IPS-NIHi11 (cell line): Measurements from ENCODE around the gene IQCM.

Source experiments
- DNase-seq: peaks from one replicate; pipeline ENCODE4 v3.0.0; 2012; ENCODE audit warnings: mixed read lengths, low spot score

The IQCM gene, protein sequence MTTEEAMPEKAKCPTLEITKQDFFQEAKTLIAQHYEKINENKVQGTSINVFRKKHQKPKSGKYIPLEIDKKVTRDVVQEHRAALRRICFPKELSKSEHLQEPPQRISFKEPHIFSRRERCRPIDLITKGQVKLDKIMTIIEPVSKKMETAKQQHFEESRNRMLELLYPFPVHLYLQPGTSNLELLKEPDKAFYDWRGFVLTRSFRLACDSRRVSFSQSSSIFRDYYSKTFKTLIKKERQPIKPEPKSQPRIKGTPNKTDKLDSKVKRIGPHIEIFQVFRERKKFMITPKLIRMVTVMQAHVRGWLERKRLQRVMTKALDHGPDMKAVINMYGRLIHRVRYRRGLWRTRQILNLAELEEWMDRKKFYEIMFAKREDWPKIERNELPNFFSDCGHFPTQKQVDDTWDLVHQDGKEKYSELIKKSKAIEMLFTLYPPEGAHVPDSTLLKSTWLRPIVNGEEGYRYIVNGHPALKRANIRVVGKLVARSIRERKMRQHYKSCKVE

DNA sequence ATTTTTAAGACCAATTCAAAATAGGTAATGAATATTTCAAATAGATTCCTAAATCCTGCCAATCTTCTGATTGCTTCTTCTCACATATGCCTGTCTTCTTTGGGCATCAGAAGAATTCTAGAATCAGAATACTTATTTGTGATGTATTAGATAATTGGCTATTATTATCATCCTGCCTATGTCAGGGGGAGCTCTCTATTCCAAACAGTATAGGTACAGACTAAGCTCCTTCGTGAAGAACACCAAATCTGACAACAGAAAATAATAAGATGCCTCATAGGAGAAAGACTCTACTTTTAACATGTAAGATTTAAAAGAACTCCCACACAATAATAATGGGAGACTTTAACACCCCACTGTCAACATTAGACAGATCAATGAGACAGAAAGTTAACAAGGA, at the start of gene IQCM:
Gene IQCM (minus strand): TSS at position 101 of the 400 bp plus-strand sequence. CDS start 73,152 bp downstream, outside the sequence.
- DNase-seq = no peak

DNA sequence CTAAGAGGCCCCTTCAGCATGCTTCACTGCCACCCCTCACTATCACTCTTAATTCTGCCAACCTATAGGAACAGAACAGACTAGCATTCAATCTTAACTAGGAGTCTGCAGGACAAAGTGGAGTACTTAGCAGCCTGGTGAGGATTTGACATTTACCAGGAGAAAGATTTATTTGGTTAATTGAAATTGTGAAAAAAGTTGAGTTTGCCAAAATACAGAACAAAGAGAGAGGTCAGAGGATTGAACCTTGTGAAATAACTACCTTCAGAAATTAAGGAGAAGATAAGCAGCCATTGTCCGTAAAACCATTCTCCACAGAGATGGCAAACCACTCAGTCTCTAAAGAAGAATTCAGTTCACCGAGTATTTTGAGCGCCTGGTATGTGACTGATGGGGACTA, 41.8 kb upstream of the IQCM start:
- DNase-seq = no peak

DNA sequence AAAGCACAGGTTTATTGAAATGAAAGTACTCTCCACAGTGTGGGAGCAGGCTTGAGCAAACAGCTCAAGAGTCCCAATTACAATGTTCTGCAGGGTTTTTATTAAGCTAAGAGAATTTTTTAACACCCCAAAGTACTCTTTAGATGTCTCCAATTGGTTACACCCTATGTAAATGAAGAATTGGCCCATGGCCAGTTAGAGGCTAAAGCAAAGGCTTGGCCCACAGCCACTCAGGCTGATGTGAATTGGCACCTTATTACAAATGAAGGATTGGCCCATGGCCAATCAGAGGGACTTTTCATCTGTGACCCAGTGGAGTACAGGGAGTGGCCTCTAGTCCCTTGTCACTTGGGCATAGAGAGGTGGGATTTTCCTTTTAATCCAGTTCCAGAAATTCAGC, 30.1 kb upstream of the IQCM start:
- no peak for DNase-seq

DNA sequence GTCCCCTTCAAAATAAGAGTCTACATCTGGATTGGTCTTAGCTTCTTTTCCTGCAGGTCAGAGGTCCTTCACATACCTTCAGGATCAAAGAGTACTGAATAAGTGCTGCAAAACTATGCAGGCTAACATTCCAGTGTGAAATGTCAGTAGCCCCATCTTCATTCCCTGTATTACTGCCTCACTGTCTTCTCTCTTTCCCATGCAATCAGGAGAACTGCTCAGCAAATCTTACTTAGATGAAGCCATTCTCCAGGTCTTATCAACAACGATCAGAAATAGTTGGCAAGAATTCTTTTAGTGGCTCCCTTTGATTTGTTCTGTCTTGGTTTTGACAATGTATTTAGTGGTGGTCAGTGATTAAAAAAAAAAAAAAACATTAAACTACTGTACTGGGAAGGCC, 26.0 kb upstream of the IQCM start:
- DNase-seq = no peak

DNA sequence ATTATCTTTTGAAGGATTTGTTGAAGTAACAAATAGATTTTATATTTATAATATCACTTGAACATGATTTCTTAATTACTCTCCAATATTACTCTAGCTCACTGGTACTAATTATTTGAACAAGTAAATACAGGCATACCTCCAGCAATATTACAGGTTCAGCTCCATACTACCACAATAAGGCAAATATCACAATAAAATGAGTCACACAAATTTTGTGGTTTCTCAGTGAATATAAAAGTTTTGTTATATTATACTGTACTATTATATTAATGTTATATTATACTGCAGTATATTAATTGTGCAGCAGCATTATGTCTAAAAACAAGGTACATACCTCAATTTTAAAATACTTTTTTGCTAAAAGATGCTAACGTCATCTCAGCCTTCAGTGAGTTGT, 22.4 kb upstream of the IQCM start:
- no peak for DNase-seq

DNA sequence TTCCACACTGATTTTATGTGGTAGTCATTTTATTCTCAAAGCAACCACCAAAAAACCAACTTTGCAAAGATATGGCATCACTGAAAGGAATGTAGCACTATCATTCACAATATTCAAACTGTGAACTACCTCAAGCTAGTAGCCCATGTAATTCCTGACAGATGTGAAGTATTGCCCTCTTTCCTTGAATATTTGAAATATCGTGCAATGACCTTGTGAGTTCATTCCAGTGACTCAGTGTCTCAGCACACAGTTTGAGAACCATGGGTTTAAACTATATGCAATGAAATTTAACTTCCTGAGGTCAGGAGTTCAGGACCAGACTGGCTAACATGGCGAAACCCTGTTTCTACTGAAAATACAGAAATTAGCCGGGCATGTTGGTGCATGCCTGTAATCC, 20.9 kb upstream of the IQCM start:
- no peak for DNase-seq

DNA sequence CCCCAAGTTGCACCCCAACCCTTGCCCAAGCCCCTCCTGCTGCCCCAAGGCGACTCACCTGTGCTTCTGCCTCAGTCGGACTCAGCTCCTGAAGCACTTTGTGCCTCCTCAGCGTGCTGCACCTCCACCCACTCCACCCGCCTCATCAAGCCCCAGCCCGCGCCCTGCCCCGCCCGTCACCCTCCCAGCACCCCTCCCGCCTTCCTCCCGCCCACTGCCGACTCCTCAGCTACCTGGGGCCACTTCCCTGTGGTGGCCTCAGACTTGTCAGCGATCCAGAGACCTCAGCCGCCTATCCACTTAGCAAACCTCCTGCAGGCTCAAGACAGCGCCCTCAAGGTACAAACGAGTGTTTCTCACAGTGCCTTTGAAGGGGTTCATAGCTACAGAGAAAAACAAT, 19.6 kb upstream of the IQCM start:
- DNase-seq = no peak

DNA sequence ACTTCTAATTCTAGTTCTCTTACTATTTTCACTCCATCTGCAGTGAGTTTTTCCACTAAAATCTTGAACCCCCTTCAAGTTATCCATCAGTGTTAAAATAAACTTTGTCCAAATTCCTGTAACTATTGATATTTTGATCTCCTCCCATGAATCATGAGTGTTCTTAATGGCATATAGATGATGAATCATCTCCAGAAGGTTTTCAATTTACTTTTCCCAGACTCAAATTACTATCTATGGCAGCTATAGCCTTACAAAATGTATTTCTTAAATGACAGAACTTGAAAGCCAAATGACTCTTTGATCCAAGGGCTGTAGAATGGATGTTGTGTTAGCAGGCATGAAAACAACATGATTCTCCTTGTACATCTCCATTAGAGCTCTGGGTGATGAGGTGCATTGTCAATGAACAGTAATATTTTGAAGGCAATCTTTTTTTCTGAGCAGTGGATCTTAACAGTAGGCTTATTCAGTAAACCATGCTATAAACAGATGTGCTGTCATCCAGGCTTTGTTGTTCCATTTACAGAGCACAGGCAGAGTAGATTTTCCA, 16.1 kb upstream of the IQCM start:
- DNase-seq = no peak

DNA sequence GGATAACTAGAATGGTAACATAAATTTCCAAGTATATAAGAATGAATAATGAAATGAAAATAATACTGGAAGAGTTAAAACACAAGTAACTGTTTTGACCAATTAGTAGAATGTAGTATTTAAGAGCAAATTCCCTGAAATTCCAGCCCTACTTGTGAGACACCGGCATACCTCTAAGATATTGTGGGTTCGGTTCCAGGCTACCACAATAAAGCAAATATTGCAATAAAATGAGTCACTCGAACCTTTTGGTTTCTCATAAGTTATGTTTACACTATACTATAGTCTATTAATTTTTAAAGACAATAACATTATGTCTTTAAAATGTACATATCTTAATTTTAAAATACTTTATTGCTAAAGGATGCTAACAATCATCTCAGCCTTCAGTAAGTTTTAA, 15.2 kb upstream of the IQCM start:
- DNase-seq = no peak

DNA sequence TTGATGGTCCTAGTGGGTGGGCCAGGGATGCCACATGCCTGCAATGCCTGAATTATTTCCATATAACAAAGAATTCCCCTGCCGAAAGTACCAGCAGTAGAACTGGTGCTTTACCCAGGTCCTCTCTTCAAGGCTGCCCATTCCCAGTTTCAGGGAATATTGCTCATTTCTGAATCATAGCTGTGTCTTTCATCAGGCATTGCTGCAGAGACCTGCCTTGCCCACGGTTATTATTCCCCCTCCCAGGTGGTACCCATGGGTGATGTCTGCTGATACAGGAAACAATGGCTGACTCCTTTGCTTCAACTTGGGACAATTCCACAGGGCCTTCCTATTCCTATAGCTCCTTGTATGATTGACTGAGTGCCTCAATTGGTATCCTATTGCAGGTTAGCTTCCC, 9.7 kb upstream of the IQCM start:
- no peak for DNase-seq

DNA sequence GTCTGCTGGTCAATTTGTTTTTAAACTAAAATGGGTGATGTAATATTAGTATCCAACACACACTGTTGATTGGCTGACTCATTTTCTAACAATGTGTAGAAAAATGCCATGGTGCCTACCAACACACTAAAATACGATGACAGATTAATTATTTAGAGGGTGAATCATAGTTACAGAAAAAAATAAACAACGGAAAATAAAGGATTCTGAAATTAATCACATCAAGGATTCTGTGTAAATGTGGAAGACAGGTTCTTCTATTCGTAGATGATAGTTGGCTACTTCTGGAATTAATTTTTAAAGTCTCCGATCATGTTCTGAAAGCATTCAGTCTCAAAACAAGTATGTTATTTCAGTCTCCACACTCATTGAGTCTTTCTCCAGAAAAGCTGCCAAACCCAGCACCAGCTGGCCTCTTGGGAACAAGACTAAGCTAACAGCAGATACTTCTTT, 8.2 kb upstream of the IQCM start:
- no peak for DNase-seq

DNA sequence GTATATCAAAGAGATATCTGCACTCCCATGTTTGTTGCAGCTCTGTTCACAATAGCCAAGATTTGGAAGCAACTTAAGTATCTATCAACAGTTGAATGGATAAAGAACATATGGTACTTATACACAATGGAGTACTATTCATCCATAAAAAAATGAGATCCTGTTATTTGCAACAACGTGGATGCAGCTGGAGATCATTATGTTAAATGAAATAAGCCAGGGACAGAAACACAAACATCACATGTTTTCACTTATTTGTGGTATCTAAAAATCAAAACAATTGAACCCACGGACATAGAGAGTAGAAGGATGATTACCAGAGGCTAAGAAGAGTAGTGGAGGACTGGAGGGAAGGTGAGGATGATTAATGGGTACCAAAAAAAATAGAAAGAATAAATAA, 14.2 kb downstream of the IQCM start:
- DNase-seq = no peak

DNA sequence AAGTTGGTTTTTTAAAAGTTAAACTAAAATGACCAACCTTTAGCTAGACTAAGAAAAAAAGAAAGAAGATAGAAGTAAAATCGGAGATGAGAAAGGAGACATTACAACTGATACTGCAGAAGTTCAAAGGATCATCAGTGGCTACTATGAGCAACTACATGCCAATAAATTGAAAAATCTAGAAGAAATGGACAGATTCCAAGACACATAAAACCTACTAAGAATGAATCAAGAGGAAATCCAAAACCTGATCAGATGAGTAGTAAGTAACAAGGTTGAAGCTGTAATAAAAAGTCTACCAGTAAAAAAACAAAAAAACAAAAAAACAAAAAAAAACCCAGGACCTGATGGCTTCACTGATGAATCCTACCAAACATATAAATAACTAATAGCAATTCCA, 16.1 kb downstream of the IQCM start:
- DNase-seq = no peak

DNA sequence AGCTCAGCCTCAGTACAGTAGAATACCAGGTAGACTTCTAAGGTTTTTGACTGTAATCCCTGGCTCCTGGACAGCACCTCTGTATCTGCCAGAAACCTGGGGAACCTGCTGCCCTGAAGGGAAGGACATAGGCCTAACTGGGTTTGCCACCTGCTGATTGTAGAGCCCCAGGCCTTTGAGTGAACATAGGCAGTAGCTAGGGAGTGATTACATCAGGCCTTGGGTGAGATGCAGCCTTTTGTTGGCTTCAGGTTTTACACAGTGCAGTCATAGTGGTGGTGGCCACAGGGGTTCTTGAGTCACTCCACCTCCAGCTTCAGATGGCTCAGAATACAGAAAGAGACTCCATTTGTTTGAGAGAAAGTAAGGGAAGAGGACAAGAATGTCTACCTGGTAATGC, 19.3 kb downstream of the IQCM start:
- DNase-seq = no peak

DNA sequence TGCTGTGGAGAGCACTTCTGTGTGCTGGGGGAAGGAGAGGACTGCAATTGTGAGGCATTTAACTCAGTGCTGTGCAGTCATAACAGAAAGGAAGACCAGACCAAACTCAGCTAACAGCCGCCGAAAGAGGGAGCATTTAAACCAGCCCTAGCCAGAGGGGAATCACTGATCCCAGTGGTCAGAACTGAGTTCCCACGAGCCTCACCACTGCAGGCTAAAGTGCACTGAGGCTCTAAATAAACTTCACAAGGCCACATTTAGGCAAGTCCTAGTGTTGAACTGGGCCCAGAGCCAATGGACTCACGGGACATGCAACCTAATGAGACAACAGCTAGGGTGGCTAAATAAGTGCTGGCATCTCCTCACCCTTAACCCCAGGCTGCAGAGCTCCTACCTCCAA, 20.4 kb downstream of the IQCM start:
- DNase-seq = no peak

DNA sequence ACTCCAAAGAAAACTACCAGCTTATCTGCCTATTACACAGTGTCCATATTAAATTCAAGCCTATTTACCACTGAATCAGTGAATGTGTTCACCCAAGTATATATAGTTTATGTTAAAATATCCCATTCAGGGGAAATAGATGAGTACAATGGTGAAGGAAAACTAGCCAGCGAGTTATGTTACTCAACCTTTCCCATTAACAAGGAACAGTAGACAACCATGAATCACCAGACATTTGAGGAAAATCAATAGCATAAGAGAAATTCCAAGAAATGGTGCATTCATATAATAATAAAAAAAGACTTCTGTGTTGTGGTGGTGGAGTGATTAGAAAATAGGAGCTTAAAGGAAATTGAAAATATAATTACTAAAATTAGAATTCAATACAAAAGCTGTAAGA, 21.3 kb downstream of the IQCM start:
- DNase-seq = no peak

DNA sequence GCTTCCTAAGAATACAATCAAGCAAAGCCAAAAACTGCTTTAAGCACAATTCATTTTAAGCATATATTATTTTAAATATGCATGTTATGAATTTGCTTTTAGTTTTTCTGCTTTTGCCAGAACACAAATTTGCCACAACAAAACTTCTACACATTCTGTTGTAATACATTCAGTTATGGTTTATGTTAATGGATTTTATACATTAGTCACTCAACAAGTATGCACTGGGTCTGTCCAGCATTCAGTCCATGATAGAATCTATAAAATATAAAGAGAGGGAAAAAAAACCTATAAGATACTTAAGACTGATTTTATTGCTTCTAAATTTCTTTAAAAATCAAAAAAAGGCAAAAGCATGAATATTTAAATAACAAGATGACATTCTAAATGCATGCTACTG, 22.2 kb downstream of the IQCM start:
- DNase-seq = no peak

DNA sequence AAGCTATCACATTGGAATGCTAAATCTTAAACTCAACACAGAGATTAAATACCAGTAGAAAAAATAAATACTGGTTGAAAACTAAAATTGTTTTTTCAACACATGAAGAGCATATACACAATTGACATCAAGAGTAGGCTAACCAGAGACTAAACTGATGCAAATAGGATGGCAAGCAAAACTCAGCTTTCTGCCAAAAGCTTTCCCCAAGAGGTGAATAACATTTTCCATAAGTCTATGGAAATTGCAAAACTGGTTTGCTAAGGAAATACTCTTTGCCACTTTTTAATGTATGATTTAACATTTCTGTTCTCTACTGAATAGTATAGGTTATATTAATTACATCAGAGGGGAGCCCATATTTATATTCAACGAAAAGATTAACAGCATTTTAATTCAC, 23.8 kb downstream of the IQCM start:
- DNase-seq = no peak

DNA sequence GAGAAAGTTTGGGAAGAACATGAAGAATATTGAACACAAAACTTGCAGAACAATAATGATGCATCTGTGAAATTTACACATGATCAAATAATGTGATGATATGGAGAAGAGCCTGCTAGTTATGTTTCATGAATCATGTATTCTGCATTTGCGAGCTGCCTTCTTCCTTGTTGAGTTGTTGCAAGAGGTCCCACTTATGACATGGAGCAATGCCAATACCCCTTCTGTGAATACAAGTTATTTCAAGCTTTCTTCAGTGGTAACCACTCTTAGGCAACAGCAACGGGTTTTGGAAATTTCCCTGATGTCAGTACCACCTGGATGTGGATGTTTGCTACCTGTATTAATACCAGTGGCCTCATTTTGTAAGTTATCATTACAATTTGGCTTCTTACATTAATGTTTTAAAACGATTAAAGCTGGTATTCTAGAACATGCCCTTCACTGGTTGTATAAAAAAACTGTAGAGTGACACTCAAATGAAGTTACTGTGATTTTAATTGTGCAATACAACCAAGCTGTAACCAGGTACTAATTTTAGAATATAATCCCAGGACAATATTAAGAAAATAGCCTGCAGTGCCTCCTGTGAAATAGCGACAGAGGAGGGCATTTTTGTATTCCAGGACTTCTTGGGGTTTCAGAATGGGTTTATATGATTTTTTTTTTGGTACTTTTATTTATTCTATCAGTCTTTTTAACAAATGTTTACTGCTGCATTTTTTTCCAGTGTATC, 25.3 kb downstream of the IQCM start:
- no peak for DNase-seq

DNA sequence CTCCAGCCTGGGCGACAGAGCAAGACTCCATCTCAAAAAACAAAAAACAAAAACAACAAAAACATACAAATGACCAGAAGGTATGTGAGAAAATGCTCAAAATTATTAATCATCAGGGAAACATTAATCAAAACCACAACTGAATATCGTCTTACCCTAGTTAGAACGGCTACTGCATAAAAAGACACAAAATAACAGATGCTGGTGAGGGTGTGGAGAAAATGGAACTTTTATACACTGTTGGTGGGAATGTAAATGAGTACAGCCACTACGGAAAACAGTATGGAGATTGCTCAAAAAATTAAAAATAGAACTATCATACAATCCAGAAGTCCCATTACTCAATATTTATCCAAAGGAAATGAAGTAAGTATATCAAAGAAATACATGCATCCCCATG, 27.3 kb downstream of the IQCM start:
- no peak for DNase-seq

DNA sequence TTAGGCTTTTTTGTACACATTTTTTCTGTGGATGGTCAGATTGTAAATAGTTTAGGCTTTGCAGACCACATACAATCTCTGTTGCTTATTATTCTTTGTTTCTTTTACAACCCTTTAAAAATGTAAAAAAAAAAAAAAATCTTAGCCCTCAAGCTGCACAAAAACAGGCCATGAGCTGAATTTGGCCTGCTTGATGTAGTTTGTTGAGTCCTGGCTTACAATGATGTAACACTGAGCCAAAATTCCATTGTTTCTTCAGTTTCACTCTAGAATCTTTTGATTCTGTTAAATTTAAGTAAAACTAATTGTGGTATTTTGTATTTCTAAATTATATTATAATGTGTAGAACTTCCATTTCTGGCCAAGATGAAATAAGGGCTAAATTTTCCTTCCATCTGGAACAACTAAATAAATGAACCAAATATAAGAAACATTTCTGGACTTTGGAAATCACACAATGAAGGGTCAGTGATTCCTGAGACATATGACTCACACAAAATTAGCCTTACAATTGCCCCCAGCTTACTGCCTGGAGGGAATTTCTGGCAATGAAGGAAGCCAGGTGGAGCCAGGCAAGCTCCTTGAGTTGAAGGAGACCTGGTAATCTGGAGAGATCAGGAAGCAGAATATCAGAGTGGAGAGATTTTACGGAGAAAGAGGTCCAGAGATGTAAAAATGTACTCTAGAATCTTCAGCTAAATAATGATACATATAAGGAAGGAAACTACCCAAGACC, 29.8 kb downstream of the IQCM start:
- DNase-seq = peak; percentile 23

DNA sequence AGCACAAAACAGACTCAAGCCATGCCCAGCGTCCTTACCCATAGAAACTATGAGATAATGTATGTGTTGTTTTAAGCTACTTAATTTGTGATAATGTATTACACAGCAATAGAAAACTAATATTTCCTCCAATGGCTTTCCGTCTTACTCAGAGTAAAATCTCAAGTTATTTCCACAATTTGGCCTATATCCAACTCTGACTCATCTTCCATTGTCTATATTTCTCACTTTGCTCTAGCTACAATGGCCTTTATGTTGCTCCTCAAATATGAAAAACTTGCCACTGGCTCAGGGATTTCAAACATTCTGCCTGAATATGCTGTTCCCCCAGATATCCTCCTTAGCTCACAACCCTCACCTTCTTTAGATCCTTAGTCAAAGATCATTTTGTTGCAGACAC, 31.6 kb downstream of the IQCM start:
- no peak for DNase-seq
